ENCODE measurements around the gene ZNF611. TPM values are rescaled to one million over a fixed set of nuclear protein-coding genes. Genes with fewer than 3 reads are reported as not detected.
"Not testable (repeated sequence)": the region's sequence is repeated elsewhere in the genome, so short reads cannot be mapped to it uniquely, and the experiment has no call there.

Gene ZNF611
- total and polyA plus RNA-seq, 9 of the 15 experiments (the other 6 are each of a cell fraction or from before 2014, with no cell fraction given), result 3.7 to 29.6 (median 12.8) TPM

- TF ChIP-seq, protein P1, sequence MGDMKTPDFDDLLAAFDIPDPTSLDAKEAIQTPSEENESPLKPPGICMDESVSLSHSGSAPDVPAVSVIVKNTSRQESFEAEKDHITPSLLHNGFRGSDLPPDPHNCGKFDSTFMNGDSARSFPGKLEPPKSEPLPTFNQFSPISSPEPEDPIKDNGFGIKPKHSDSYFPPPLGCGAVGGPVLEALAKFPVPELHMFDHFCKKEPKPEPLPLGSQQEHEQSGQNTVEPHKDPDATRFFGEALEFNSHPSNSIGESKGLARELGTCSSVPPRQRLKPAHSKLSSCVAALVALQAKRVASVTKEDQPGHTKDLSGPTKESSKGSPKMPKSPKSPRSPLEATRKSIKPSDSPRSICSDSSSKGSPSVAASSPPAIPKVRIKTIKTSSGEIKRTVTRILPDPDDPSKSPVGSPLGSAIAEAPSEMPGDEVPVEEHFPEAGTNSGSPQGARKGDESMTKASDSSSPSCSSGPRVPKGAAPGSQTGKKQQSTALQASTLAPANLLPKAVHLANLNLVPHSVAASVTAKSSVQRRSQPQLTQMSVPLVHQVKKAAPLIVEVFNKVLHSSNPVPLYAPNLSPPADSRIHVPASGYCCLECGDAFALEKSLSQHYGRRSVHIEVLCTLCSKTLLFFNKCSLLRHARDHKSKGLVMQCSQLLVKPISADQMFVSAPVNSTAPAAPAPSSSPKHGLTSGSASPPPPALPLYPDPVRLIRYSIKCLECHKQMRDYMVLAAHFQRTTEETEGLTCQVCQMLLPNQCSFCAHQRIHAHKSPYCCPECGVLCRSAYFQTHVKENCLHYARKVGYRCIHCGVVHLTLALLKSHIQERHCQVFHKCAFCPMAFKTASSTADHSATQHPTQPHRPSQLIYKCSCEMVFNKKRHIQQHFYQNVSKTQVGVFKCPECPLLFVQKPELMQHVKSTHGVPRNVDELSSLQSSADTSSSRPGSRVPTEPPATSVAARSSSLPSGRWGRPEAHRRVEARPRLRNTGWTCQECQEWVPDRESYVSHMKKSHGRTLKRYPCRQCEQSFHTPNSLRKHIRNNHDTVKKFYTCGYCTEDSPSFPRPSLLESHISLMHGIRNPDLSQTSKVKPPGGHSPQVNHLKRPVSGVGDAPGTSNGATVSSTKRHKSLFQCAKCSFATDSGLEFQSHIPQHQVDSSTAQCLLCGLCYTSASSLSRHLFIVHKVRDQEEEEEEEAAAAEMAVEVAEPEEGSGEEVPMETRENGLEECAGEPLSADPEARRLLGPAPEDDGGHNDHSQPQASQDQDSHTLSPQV (IDR thresholded peaks at IDR 0.05), result peak; percentile 91
- TF ChIP-seq FOXK2 (conservative IDR thresholded peaks at IDR 0.05 in 1 of 2, IDR thresholded peaks at IDR 0.05 in 1 of 2; ENCODE audit: low read depth in 2 of 2) (peak; percentile 13 to 22; a peak in 2 of 4 replicates), TAL1 (IDR thresholded peaks at IDR 0.05) (peak; percentile 65; the same call in 1 of the 2 replicates), TEAD2 (tag; IDR thresholded peaks at IDR 0.05) (0 out of 2 replicates have a peak, but pooled peaks have one; percentile 13), NCOR1 (IDR thresholded peaks at IDR 0.05) (peak; percentile 88), NR4A1 (tag; IDR thresholded peaks at IDR 0.05) (peak; percentile 85), MECOM (CRISPR knock-in tag; IDR thresholded peaks at IDR 0.05) (peak; percentile 78)
- not testable (repeated sequence) for TF ChIP-seq NR4A1 (CRISPR knock-in tag; IDR thresholded peaks at IDR 0.05)
- TF ChIP-seq, protein P2, sequence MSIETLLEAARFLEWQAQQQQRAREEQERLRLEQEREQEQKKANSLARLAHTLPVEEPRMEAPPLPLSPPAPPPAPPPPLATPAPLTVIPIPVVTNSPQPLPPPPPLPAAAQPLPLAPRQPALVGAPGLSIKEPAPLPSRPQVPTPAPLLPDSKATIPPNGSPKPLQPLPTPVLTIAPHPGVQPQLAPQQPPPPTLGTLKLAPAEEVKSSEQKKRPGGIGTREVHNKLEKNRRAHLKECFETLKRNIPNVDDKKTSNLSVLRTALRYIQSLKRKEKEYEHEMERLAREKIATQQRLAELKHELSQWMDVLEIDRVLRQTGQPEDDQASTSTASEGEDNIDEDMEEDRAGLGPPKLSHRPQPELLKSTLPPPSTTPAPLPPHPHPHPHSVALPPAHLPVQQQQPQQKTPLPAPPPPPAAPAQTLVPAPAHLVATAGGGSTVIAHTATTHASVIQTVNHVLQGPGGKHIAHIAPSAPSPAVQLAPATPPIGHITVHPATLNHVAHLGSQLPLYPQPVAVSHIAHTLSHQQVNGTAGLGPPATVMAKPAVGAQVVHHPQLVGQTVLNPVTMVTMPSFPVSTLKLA (conservative IDR thresholded peaks at IDR 0.05), result peak; percentile 47 to 61; a peak in 1 of 4 replicates
Measured at GRCh38 chr19:52723907-52724598, 10.8 kb downstream of the ZNF611 start (continued).

Data from K562 (cell line).